AG04450 (cell line): Measurements from ENCODE around the gene DNAJC7. TPM values are rescaled to one million over a fixed set of nuclear protein-coding genes. Genes with fewer than 3 reads are reported as not detected.
A peak's percentile ranks its signal among the peaks of the same experiment; 100 is the strongest.
"Not testable (repeated sequence)": the region's sequence is repeated elsewhere in the genome, so short reads cannot be mapped to it uniquely, and the experiment has no call there.

Source experiments
- CTCF ChIA-PET: fragments of 300-600, 350-600 bp; formaldehyde crosslinking; extraction: SDS; loops from one replicate; lab custom pipeline; 2022; ENCODE audit warnings: antibody characterized with exemption, inconsistent platforms; lab: Charles Lee
- POLR2A ChIA-PET: fragments of 350-600 bp; formaldehyde crosslinking; extraction: SDS; loops from one replicate; lab custom pipeline; 2021; ENCODE audit warnings: antibody characterized with exemption, inconsistent platforms; lab: Yijun Ruan, JAX
- DNase-seq: peaks from one replicate; pipeline ENCODE4 v3.0.0-alpha.2; 2011; ENCODE audit warnings: low read depth, low spot score
- H3K27ac ChIP-seq: one replicate; pipeline ENCODE4 v1.5.1; 2012; ENCODE audit warnings: low read depth, low read length, control low read depth
- H3K27me3 ChIP-seq: one replicate; pipeline ENCODE4 v1.6.0; 2012; ENCODE audit warnings: low read length; ENCODE audit not compliant: control insufficient read depth, insufficient read depth
- H3K4me3 ChIP-seq: 2 replicates; pipeline ENCODE4 v1.5.1; 2011; ENCODE audit warnings: mild to moderate bottlenecking, low read depth, low read length, control low read depth
- H3K9me3 ChIP-seq: 2 replicates; pipeline ENCODE4 v1.5.1; 2012; ENCODE audit warnings: low read length; ENCODE audit not compliant: control insufficient read depth, insufficient read depth
- CTCF ChIP-seq: IDR thresholded peaks from 2 replicates; pipeline ENCODE4 v1.5.1; 2011; ENCODE audit warnings: low read depth, low read length, control low read depth, inconsistent platforms
- polyA plus RNA-seq: library from polyadenylated mRNA; depleted of rRNA; stranded (reverse); fragments of >200 nt; gene quantifications from 2 replicates; pipeline ENCODE4 v1.2.3, GENCODE V29; 2011

Gene DNAJC7
- polyA plus RNA-seq, 1 experiment: 66.4 TPM

- ChIA-PET CTCF (interaction anchor here (0.6 to 1.9 kb wide), 24 partner anchors 9 to 155 kb away, joined by 3 to 14 read pairs (median 4); partner anchors contain the start of genes CNP, DHX58 and DNAJC7), POLR2A (interaction anchor here (0.6 to 2.2 kb wide), 2 partner anchors 7 to 85 kb away, joined by 3 to 7 read pairs; partner anchors contain the start of gene DNAJC7)
- Histone ChIP-seq H3K9me3 (no peaks in the 10 kb centered on the region), H3K4me3 (0 out of 2 replicates have a peak overlapping the region, but pooled peaks have one; percentile 4), H3K27me3 (peaks cover 4% of the 10 kb centered on the region), H3K27ac (peak overlapping the region; percentile 85)
- DNase-seq: no peak
- no peak for TF ChIP-seq CTCF
Measured at GRCh38 chr17:42025191-42025579, 7.9 kb upstream of the DNAJC7 start.

- Histone ChIP-seq H3K4me3 (no peak overlapping the region), H3K9me3 (no peaks in the 10 kb centered on the region), H3K27ac (peak overlapping the region; percentile 85), H3K27me3 (peaks cover 2% of the 10 kb centered on the region)
- DNase-seq: no peak
- no peak for TF ChIP-seq CTCF
- ChIA-PET POLR2A (interaction anchor here (0.6 to 0.7 kb wide), 2 partner anchors 94 to 123 kb away, joined by 5 to 6 read pairs; no protein-coding TSS in a partner anchor), CTCF (interaction anchor here (0.6 to 1.5 kb wide), 6 partner anchors 28 to 260 kb away, joined by 3 to 5 read pairs (median 4); partner anchors contain the start of gene DHX58)
Measured at GRCh38 chr17:42023524-42024349, 6.5 kb upstream of the DNAJC7 start.

GRCh38 chr17:42020845-42021244, 3.6 kb upstream of the DNAJC7 start:
- POLR2A ChIA-PET: interaction anchor here (1.2 to 1.7 kb wide), 2 partner anchors 55 to 100 kb away, joined by 4 to 17 read pairs; partner anchors contain the start of genes CNP and KAT2A

GRCh38 chr17:42019509-42020404, 2.5 kb upstream of the DNAJC7 start, which contains the start of gene NKIRAS2:
Gene NKIRAS2, plus strand, starts transcription at chr17:42020090. Its CDS starts 1,488 bp downstream, at chr17:42021578.
- CTCF ChIA-PET: interaction anchor here (0.5 to 1.8 kb wide), 22 partner anchors 8 to 292 kb away, joined by 3 to 16 read pairs (median 4); partner anchors contain the start of gene DHX58
- Histone ChIP-seq H3K9me3 (peaks cover 4% of the 10 kb centered on the region; the same call in 1 of the 2 replicates), H3K4me3 (peak within 1 kb of the TSS; percentile 88), H3K27ac (peak within 1 kb of the TSS; percentile 61), H3K27me3 (no peaks in the 10 kb centered on the region)
- POLR2A ChIA-PET: interaction anchor here (0.5 to 1.7 kb wide), 5 partner anchors 53 to 331 kb away, joined by 3 to 17 read pairs (median 3); partner anchors contain the start of genes CNP, DHX58 and KAT2A
- peak; percentile 87 for TF ChIP-seq CTCF
- peak; percentile 61 for DNase-seq

More at GRCh38 chr17:42020845-42021244, 3.6 kb upstream of the DNAJC7 start:
- H3K27ac ChIP-seq, DNase-seq, H3K27me3 ChIP-seq, H3K9me3 ChIP-seq: not testable (repeated sequence)
- CTCF ChIA-PET: interaction anchor here (1.0 to 1.8 kb wide), 9 partner anchors 7 to 100 kb away, joined by 4 to 16 read pairs (median 5); no protein-coding TSS in a partner anchor
- H3K4me3 ChIP-seq: peak overlapping the region; percentile 88

- POLR2A ChIA-PET: no interaction called here
Measured at GRCh38 chr17:42018988-42019387, 1.7 kb upstream of the DNAJC7 start.

More at GRCh38 chr17:42018988-42019387, 1.7 kb upstream of the DNAJC7 start:
- H3K27ac ChIP-seq: no peak overlapping the region
- CTCF ChIA-PET: interaction anchor here (0.6 to 2.5 kb wide), 10 partner anchors 10 to 499 kb away, joined by 3 to 16 read pairs (median 4); partner anchors contain the start of gene DHX58
- H3K27me3 ChIP-seq: no peaks in the 10 kb centered on the region
- H3K9me3 ChIP-seq: peaks cover 4% of the 10 kb centered on the region; the same call in 1 of the 2 replicates
- no peak overlapping the region for H3K4me3 ChIP-seq
- DNase-seq: no peak
- TF ChIP-seq CTCF: no peak
